ENCODE results near the gene RGMA.

The RGMA gene

DNA sequence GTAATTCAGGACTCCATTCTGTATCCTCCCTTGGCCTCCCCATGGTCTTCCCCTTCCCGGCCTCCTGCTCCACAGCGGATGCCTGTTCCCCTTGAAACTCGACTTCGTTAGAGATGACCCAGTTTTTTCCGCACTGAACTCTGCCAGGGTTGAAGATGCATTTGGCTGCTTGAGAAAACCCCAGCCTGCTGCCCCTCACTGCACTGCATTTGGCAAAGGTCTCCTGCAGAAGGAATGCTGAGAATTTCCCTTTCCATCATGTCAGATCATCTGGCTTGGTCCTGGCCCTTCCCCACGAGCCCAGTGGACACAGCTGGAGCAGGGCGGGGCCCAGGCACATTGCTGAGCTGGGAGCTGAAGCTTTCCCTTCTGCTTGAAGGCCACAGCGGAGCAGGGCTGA is 37.6 kb upstream of the RGMA start:
- TF ChIP-seq, protein P1, sequence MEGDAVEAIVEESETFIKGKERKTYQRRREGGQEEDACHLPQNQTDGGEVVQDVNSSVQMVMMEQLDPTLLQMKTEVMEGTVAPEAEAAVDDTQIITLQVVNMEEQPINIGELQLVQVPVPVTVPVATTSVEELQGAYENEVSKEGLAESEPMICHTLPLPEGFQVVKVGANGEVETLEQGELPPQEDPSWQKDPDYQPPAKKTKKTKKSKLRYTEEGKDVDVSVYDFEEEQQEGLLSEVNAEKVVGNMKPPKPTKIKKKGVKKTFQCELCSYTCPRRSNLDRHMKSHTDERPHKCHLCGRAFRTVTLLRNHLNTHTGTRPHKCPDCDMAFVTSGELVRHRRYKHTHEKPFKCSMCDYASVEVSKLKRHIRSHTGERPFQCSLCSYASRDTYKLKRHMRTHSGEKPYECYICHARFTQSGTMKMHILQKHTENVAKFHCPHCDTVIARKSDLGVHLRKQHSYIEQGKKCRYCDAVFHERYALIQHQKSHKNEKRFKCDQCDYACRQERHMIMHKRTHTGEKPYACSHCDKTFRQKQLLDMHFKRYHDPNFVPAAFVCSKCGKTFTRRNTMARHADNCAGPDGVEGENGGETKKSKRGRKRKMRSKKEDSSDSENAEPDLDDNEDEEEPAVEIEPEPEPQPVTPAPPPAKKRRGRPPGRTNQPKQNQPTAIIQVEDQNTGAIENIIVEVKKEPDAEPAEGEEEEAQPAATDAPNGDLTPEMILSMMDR (conservative IDR thresholded peaks at IDR 0.05), result no peak
- H3K27ac ChIP-seq, result no peak overlapping the region

DNA sequence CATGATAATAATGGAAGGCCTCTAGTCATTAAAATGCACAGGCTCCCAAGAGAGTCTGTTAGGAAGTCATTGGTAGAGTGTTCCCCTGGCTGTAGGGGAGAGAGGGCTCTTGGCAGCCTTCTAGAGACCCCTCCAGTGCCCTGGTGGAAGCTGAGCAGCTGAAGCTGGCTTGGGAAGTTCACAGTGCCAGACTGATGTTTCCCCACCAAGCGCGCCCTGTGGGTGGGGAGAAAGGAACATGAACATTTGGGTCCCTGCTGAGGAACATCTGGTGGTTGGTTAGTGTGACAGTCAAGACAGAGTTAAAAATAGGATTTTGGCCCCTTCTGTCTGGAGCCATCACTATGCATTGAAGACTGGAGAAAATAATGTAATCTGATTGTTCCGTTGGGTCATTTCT is 37.1 kb upstream of the RGMA start:
- TF ChIP-seq, protein P1 (conservative IDR thresholded peaks at IDR 0.05), result no peak

DNA sequence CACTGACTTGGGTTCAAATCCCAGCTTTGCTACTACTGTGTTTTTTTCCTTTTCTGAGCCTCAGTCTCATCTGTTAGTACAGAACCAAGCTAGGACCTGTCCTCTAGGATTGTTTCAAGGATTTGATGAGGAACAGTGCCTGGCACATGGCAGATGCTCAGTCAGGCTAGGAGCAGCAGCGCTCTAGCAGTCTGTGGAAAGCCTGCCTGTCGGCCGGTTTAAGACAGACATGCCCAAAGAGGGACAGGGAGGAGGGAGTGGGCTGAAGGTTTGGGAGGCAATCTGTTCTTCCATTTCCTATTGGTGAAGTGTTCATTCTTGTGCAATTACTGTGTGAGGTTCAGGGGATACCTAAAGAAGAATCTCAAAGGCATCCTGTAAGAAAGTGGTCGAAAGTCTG is 35.1 kb upstream of the RGMA start:
- TF ChIP-seq, protein P1 (conservative IDR thresholded peaks at IDR 0.05), result no peak

More for the DNA sequence above, 37.1 kb upstream of the RGMA start:
- no peak overlapping the region for H3K27ac ChIP-seq

DNA sequence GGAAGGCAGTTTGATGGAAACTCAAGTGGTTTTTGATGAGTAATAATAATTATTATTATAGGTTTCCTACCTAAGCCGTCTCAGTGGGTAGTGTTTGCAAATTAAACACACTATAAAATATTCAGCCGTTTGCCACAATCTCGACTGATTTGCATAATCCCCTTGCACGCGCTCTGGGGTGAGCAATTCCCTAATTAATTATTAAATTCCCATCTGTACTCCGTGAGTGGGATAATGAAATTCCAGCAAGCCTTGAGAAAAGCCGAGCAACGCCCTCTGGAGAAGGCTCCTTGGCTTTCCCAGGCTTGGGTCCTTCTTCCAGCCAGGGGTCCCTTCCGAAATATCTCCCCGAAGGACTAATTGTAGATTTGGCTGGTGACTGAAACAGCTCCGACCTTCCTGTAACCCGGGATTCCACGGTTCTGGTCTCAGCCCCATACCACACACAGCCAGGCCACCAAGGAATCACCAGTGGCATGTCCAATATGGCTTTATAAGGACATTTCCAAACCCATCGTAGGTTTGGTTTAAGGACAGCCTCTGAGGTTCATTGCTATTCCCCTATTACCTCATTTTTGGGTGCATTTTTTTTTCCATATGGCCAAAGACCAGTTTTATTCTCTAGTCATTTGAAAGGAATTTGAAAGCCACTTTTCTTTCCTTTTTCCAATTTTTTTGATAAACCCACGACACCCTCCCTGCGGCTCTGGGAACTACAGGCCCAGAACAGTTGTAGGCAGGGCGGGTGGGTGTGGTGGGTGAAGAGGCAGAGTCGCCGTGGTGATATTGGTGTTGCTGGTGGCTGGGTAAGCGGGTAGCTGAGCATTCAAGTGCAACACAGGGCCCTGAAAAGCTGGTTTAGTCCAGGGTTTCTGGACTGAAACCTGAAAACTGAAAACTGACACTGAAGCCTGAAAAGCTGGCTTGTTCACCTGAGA is 33.2 kb upstream of the RGMA start:
- no peak overlapping the region for H3K27ac ChIP-seq
- TF ChIP-seq, protein P1 (conservative IDR thresholded peaks at IDR 0.05), result no peak

More for the DNA sequence above, 35.1 kb upstream of the RGMA start:
- no peak overlapping the region for H3K27ac ChIP-seq

DNA sequence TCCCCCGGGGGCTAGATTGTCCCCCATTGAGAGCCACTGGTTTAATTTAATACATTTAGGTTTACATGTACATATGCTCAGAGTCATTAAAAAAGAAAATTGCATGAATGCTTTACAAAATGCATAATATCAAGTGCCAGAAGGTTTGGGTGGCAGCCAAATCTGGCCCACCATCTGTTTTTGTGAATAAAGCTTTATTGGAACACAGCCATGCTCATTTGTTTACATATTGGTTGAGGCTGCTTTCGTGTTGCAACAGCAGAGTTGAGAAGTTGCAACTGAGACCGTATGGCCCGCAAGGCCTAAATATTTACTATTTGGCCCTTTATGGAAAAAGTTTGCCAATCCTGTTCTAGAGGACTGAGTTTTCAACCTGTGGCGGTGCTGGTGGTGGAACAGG is 32.1 kb upstream of the RGMA start:
- no peak overlapping the region for H3K27ac ChIP-seq
- TF ChIP-seq, protein P1 (conservative IDR thresholded peaks at IDR 0.05), result no peak

DNA sequence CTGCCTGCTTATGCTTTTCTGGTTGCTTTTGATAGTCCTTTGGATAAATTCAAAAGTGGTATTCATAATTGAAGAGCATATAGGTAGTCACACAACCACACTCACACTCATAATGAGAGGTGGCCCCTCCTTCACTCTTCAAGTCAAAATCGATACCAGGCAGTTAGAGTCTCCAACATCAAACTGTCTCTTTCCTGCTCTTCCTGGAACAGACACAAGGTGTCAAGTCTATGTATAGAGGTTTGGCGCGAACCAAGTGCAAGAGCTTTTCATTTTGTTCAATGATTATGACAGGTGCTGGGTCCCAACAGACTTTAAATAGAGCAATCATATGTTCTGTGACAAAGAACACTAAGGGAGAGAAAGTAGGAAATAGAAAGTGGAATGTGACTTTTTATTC is 29.9 kb upstream of the RGMA start:
- TF ChIP-seq, protein P1 (conservative IDR thresholded peaks at IDR 0.05), result no peak
- H3K27ac ChIP-seq, result no peak overlapping the region

DNA sequence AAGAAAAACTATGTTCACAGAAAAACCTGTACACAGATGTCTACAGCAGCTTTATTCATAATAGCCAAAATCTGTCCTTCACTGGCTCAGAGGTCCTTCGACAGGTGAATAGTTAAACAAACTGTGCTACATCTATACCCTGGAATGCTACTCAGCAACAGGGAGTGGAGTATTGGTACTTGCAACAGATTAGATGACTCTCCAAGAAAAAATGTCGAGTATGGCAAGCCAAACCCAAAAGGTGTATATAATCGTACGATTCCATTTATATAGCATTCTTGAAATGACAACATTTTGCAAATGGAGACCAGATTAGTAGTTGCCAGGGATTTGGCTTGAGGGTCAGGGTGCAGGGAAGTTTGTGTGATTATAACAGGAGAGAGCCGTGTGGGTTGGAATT is 22.4 kb upstream of the RGMA start:
- H3K27ac ChIP-seq, result no peak overlapping the region
- TF ChIP-seq, protein P1 (conservative IDR thresholded peaks at IDR 0.05), result no peak
